ENCODE measurements around the gene SUMO2.
A peak's percentile ranks its signal among the peaks of the same experiment; 100 is the strongest.
"Not testable (repeated sequence)": the region's sequence is repeated elsewhere in the genome, so short reads cannot be mapped to it uniquely, and the experiment has no call there.

The SUMO2 gene

GRCh38 chr17:75181608-75182318 lies 996 bp downstream of the SUMO2 start:
- peak; percentile 16 to 24 for DNase-seq (ENCODE audit: low read depth in 1 of 2, low spot score in 1 of 2)

DNA sequence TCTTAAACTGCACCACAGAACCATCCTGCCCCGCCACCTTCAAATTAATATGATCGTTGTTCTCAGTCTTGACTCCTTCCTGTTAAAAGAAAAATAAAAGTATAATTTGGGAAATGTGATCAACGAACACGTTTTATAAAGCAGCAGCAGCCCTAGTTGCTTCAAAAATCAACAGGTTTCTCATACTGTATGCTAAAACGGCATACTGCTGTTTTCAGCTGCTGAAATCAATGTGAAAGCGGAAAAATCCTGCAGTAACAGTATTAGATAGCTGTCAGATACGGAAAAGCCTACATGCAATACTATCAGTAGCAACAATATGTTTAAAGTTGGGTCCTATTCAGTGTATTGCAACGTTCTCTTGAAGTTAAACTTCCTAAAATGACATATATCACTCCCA lies 1.6 kb downstream of the SUMO2 start:
- no peak for DNase-seq (ENCODE audit: low read depth in 1 of 2, low spot score in 1 of 2)

- DNase-seq (ENCODE audit: low read depth in 1 of 2, low spot score in 1 of 2): no peak
Observed at GRCh38 chr17:75178453-75178852, 4.3 kb downstream of the SUMO2 start.

- DNase-seq (ENCODE audit: low read depth in 1 of 2, low spot score in 1 of 2): no peak
Observed at GRCh38 chr17:75176625-75177024, 6.1 kb downstream of the SUMO2 start.

DNA sequence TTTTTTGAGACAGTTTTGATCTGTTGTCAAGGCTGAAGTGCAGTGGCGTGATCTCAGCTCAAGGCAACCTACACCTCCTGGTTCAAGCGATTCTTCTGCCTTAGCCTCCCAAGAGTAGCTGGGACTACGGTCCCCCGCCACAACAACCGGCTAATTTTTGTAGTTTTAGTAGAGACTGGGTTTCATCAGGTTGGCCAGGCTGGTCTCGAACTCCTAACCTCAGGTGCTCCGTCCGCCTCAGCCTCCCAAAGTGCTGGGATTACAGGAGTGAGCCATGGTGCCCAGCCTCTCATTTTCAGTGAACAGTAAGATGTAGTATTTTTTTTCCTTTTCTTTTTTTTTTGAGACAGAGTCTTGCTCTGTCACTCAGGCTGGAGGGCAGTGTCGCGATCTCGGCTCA lies 7.8 kb downstream of the SUMO2 start:
- DNase-seq (ENCODE audit: low read depth in 1 of 2, low spot score in 1 of 2): no peak

- DNase-seq (ENCODE audit: low read depth in 1 of 2, low spot score in 1 of 2): no peak
Observed at GRCh38 chr17:75173526-75173925, 9.2 kb downstream of the SUMO2 start.

GRCh38 chr17:75168998-75169397 lies 13.8 kb downstream of the SUMO2 start:
- DNase-seq (ENCODE audit: low read depth in 1 of 2, low spot score in 1 of 2): no peak

- not testable (repeated sequence) for DNase-seq (ENCODE audit: low read depth in 1 of 2, low spot score in 1 of 2)
Observed at GRCh38 chr17:75164606-75165005, 18.2 kb downstream of the SUMO2 start.

DNA sequence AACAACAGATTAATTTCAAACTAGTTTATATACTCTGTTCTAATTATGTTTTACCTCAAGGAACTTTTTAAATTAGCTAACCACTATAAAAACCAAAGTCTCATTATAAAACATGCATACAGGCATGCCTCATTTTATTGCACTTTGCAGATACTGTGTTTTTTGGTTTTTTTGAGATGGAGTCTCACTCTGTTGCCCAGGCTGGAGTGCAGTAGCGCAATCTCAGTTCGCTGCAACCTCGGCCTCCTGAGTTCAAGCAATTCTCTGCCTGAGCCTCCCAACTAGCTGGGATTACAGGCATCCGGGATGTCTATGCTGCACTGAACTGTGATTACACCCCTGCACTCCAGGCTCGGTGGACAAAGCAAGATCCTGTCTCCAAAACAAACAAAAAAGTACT lies 19.7 kb downstream of the SUMO2 start:
- DNase-seq (ENCODE audit: low read depth in 1 of 2, low spot score in 1 of 2): no peak

DNA sequence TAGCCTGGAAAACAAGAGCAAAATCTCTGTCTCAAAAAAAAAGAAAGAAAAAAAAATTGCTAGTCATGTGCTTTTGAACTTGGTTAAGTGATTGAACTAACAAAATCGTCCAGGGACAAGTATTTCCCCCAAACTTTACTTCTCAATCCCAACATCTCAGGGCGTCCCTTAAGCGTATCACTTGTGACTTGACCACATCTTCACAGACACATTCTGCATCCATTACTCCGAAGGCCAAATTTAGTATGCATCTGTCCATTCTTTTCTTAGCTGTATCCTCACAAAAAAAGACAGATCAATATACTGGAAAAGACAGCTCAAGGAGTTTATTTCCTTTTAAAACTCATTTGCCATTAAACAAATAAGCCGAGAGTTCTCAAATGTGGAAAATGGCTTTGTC lies 22.5 kb downstream of the SUMO2 start:
- DNase-seq (ENCODE audit: low read depth in 1 of 2, low spot score in 1 of 2): no peak

DNA sequence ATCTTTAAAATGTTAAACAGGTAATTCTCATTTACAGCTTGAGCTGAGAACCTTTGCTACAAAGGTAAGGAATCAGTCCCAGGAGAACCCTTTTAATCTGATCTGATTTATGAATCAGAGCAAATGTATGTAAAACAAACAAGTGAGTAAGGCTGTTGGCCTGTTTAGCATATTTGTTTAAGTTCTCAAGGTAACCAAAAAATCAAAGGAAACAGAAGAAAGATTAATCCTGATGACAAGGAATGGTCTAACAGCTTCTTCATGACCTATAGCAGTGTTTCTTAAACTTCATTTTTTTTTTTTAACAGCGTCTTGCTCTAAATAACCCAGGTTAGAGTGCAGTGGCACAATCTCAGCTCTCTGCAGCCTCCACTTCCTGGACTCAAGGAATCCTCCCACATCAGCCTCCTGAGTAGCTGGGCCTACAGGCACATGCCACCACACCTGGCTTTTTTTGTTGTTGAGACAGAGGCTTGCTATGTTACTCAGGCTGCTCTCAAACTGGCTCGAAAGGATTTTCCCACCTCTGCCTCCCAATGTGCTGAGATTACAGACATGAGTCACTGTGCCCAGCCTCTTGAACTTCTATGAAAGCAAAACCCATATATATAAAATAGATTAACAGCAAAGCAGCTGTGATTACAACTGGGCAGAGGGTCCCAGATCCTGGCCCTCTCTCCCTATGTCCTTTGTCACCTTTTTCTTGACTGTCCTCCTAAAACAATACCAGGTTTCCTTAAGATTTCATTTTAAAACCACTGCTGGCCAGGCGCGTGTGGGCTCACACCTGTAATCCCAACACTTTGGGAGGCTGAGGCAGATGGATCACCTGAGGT lies 23.3 kb downstream of the SUMO2 start:
- no peak for DNase-seq (ENCODE audit: low read depth in 1 of 2, low spot score in 1 of 2)

DNA sequence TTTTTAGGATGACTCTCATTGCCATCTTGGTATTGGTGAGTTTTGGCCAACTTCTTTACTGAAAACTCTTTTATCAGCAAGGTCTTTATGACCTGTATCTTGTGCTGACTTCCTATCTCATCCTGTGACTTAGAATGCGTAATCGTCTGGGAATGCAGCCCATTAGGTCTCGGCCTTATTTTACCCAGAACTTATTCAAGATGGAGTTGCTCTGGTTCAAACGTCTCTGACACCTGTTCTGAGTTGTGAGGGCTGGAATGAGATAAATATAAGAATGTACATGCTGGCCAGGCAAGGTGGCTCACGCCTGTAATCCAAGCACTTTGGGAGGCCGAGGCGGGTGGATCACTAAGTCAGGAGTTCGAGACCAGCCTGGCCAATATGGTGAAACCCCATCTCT lies 24.3 kb downstream of the SUMO2 start:
- DNase-seq (ENCODE audit: low read depth in 1 of 2, low spot score in 1 of 2): not testable (repeated sequence)

GRCh38 chr17:75155191-75155601 lies 27.6 kb downstream of the SUMO2 start:
- DNase-seq (ENCODE audit: low read depth in 1 of 2, low spot score in 1 of 2): no peak

DNA sequence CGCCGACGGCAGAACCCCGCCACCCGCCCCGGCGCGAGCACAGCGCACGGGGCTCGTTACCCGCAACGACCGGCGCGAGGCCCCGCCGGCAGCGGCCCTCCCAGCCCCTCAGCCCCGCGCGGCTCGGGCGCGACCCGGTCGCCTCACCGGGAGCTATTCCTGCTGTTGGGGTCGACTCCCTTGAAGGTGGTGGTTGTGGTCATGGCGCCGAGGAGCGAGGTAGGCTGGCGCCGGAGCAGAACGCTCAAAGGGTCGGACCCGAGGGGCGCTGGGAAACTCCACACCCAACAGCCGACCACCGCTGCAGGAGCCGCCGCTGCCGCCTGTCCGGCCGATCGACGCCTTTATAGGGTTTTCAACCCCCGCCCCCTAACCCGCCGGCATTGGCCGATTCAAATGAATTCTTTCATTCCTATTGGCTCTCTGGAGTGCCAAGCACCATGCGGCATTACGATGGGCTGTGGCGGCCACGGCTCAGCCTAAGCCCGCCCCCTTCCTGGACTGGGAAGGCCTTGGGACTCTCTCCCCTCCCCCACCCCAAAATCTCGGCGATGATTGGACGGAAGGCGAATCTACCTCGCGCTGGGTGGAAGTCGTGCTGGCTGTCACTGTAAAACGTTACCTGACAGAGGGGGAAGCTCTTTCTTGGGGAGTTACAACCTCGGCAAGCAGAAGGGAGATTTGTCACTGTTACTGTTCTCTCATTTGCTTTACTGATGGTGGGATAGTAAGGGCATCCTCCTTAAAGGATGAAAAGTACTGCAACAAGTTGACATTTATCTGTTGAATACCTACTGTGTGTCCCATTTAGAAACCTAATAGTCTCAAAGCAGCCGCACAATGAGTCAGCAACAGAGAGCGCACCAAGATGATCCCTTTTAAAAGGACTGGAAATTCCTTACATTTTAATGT lies 28.3 kb downstream of the SUMO2 start, which contains the start of gene JPT1:
Gene JPT1, minus strand, starts transcription at position 318 of the 912 bp plus-strand sequence. Its CDS starts 115 bp downstream, at position 203.
- peak; percentile 93 to 97 for DNase-seq (ENCODE audit: low read depth in 1 of 2, low spot score in 1 of 2)

DNA sequence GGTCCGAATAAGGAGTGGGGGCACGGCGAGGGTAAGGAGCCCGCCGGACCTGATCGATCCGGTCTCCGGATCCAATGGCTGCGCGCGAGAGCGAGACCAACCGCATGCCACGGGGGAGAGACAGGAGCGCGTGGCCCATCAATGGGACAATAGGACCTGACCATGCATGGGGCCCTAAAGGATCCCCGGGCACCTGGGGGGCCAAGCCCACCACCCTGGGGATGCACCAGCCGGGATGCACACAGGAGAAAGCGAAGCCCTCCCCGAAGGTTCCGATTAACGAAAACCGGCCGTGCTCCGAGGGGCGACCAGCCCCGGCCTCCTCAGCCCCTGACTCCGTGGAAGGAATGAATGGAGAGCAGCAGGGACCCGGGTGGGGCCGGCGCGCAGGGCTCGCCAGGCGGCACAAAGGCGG lies 29.0 kb downstream of the SUMO2 start:
- no peak for DNase-seq (ENCODE audit: low read depth in 1 of 2, low spot score in 1 of 2)

DNA sequence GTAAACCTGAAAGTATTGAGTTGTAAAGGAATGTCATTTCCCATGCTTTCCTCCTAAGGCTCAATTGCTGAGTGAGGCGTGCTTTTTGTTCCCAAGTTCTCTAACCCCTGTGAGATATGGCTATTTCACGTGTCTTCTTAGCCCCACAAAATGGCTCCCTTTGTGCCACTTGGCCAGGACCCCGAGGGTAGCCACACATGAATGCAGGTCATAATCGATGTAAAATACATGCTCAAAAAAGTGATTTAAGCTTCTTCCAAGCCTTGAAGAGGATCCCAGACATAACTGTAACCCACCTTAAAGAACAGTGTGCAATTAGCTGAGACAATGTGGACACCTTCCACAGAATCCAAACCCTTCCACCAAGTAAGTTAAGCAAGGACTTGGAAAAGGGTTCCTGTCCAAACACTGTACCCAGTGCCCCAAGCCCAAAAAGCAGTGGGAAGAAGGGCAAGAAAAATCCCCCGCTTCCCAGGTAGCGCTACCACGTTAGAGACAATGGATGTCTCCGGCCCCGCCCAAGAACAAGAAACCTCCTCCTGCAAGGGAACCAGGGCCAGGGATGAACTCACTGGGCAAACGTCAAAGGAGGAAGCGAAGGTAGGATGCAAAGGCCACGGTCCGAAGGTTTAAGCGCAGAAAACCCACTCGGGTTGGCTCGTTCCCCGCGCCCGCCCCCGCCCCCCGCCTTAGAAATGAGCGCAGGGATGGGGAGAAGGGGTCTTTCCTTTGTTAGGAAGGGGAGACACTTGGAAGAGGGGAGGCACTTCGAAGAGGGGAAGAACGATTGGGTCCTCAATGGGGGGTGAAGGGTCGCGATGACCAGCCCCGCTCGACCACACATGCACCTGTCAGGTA lies 29.6 kb downstream of the SUMO2 start:
- no peak for DNase-seq (ENCODE audit: low read depth in 1 of 2, low spot score in 1 of 2)

- DNase-seq (ENCODE audit: low read depth in 1 of 2, low spot score in 1 of 2): no peak
Observed at GRCh38 chr17:75152523-75152921, 30.2 kb downstream of the SUMO2 start.

DNA sequence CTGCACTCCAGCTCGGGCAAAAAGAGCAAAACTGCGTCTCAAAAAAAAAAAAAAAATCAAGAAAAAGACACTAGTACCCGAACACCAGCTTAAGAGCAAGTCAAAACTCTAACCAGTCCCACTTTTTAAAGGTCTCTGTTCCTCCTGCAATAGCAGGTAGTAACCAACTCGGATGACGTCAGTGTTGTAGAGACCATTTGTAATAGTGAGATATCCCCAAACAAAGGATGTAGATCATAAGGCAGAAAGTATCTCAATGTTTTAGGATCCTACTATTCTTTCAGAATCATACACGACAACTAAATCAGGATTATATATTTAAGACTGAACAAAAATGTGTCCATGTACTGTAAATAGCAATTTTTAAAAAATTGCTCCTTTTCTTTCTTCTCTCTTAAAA lies 30.8 kb downstream of the SUMO2 start:
- DNase-seq (ENCODE audit: low read depth in 1 of 2, low spot score in 1 of 2): no peak

DNA sequence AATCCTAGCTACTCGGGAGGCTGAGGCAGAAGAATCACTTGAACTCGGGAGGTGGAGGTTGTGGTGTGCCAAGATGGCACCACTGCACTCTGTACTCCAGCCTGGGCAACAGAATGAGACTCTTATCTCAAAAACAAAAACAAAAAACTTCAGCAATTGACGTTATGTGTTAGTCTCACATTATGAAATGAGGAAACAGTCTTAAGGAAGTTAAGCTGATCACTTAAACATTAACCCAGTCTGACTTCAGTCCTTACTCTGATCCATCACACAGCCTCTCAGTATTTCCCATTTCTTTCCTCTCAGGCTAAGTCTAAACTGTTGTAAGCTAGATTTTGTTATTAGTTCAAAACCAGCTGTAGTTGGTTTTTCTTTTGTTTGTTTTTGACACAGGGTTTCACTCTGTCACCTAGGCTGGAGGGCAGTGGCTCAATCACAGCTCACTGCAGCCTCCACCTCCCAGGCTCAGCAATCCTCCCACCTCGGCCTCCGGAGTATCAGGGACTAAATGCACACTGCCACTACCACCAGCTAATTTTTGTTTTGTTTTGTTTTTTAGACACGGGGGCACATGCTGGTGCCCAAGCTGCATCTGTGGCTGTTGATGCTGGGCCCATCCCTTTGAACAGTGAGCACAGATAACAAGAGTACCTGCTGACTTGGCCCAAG lies 34.7 kb downstream of the SUMO2 start:
- DNase-seq (ENCODE audit: low read depth in 1 of 2, low spot score in 1 of 2): no peak

GRCh38 chr17:75146592-75146991 lies 36.2 kb downstream of the SUMO2 start:
- DNase-seq (ENCODE audit: low read depth in 1 of 2, low spot score in 1 of 2): no peak
